Gastrocnemius medialis (tissue), 4 donors: ENCODE data around the gene LAMB3.

Experiments used
- CTCF ChIP-seq, 5 experiments: fragments of 450-650 bp in 3 of 5; fragments of 200-600 bp in 2 of 5; sonication (generic) in 2 of 5; IDR thresholded peaks in 4 of 5; conservative IDR thresholded peaks in 1 of 5; 1 replicate in 4 of 5; 2 replicates in 1 of 5; pipeline ENCODE4 v1.5.1; 2016 to 2019; ENCODE audit warnings: antibody characterized with exemption in 5 of 5, mild to moderate bottlenecking in 3 of 5, moderate library complexity in 3 of 5
- POLR2A ChIP-seq, 2 donors: fragments of 450-650 bp; IDR thresholded peaks; one replicate each; pipeline ENCODE4 v1.6.1; 2017; ENCODE audit warnings: antibody characterized with exemption in 2 of 2, mild to moderate bottlenecking in 2 of 2, moderate library complexity in 2 of 2

GRCh38 chr1:209567698-209568175 lies 84.5 kb downstream of the LAMB3 start:
- no peak for TF ChIP-seq CTCF (IDR thresholded peaks at IDR 0.05 in 4 of 5, conservative IDR thresholded peaks at IDR 0.05 in 1 of 5)
- no peak for TF ChIP-seq POLR2A (IDR thresholded peaks at IDR 0.05)
